Heart left ventricle (tissue), 16 donors: ENCODE measurements around the gene DNAJA4. TPM values are rescaled to one million over a fixed set of nuclear protein-coding genes. Genes with fewer than 3 reads are reported as not detected.

Source experiments
- ATAC-seq, 4 donors: fragments of 200-7000 bp; cut with Tn5 transposase; one replicate each; pipeline ENCODE4 v1.9.1; 2020 to 2022; ENCODE audit warnings: moderate library complexity in 4 of 4, mild to moderate bottlenecking in 3 of 4, moderate number of reproducible peaks in 1 of 4
- DNase-seq, 5 donors: peaks; one replicate each; pipeline ENCODE4 v3.0.0-alpha.2; 2020
- H3K27ac ChIP-seq, 12 donors: fragments of 200-600 bp; sonication (generic) in 4 of 12; one replicate each; pipeline versions ENCODE4 v1.5.0 to v1.8.0; 2016 to 2022; ENCODE audit warnings: mild to moderate bottlenecking in 2 of 12
- H3K27me3 ChIP-seq, 9 donors: fragments of 200-600 bp; sonication (generic) in 2 of 9; one replicate each; pipeline versions ENCODE4 v1.5.1 to v1.8.0; 2016 to 2022; ENCODE audit warnings: mild to moderate bottlenecking in 3 of 9
- H3K36me3 ChIP-seq, 9 donors: fragments of 200-600 bp; sonication (generic) in 2 of 9; one replicate each; pipeline versions ENCODE4 v1.5.0 to v1.8.0; 2018 to 2022; ENCODE audit warnings: mild to moderate bottlenecking in 2 of 9
- H3K4me1 ChIP-seq, 12 donors: fragments of 200-600 bp; sonication (generic) in 4 of 12; one replicate each; pipeline versions ENCODE4 v1.5.0 to v1.8.0; 2016 to 2022; ENCODE audit warnings: mild to moderate bottlenecking in 3 of 12
- H3K4me3 ChIP-seq, 12 donors: fragments of 200-600 bp; sonication (generic) in 4 of 12; one replicate each; pipeline versions ENCODE4 v1.5.0 to v1.8.0; 2017 to 2022; ENCODE audit warnings: mild to moderate bottlenecking in 9 of 12, moderate library complexity in 4 of 12
- H3K9me3 ChIP-seq, 12 donors: fragments of 200-600 bp; sonication (generic) in 4 of 12; one replicate each; pipeline versions ENCODE4 v1.5.0 to v1.8.0; 2016 to 2022; ENCODE audit warnings: mild to moderate bottlenecking in 1 of 12
- CTCF ChIP-seq, 12 donors: fragments of 200-600 bp; sonication (generic) in 4 of 12; IDR thresholded peaks; one replicate each; pipeline versions ENCODE4 v1.5.0 to v1.8.0; 2018 to 2022; ENCODE audit warnings: antibody characterized with exemption in 12 of 12, mild to moderate bottlenecking in 5 of 12
- POLR2A ChIP-seq, 2 donors: fragments of 450-650 bp; IDR thresholded peaks; one replicate each; pipeline ENCODE4 v1.6.1; 2017; ENCODE audit warnings: antibody characterized with exemption in 2 of 2, mild to moderate bottlenecking in 2 of 2, moderate library complexity in 2 of 2
- WGBS, 4 donors: extraction: QIAGEN DNeasy Blood & Tissue Kit in 2 of 4; methylation state at CpG; one replicate each; pipeline versions ENCODE4 v1.1.5 to v1.1.7; 2013 to 2018; 5-methylcytosine and 5-hydroxymethylcytosine counted together
- intact Hi-C, 10 donors: fragments of 100-400 bp; cut with DNase I; formaldehyde crosslinking; loops; one replicate each; pipeline versions ENCODE4 v1.11.1 to v1.14.2; 2022
- polyA plus RNA-seq, 2 donors: library from polyadenylated mRNA; stranded (reverse); fragments of 200-250 nt; gene quantifications; one replicate each; pipeline ENCODE4 v1.2.3, GENCODE V29; 2013
- total RNA-seq, 9 donors: library from RNA; depleted of rRNA in 2 of 9; stranded (reverse); fragments of >200 nt in 2 of 9; fragmentation: NEBNext Ultra II Directional in 3 of 9; extraction: Animal tissue kit (Norgen Biotek cat#: 25700) in 3 of 9; gene quantifications; one replicate each; pipeline versions ENCODE4 v1.1.0 to v1.2.4, GENCODE V29; 2016 to 2023
- donor health status: ischemic (EF 13 %, LVEDD 7.1; RV severe dilation, severe dysfunction).
- donor health status: healthy with polysubstance abuse.
- donor health status: DM: no; HTN: yes; CAD: no.
- donor health status: DM: no; HTN: no; CAD: no.
- donor health status: ischemic (EF 25% LVEDD 6.9; RV normal size, moderate dysfunction).
- donor health status: ischemic (EF 25% LVEDD 5.7; RV mildly dilated, moderate dysfunction).
- donor health status: healthy.
- donor health status: DM: yes; HTN: yes; CAD: no.
- donor health status: ischemic (EF 35%, LVEDD 5.7; RV mildly dilated, moderate dysfunction).
- donor health status: nonischemic (EF 11% LVEDD 7.7; RV severe dilation, severe dysfunction).
- donor health status: DM: yes; HTN: yes; CAD: no.
- donor health status: PGD.
- donor health status: ischemic (EF 29% LVEDD 5.4; RV normal size, mild dysfunction).
- donor health status: nonischemic (EF 23%, LVEDD 6.1; RV moderate dilation, normal function).

Gene DNAJA4
- total and polyA plus RNA-seq, 11 donors = 62.3 to 503 (median 94.6) TPM

DNA sequence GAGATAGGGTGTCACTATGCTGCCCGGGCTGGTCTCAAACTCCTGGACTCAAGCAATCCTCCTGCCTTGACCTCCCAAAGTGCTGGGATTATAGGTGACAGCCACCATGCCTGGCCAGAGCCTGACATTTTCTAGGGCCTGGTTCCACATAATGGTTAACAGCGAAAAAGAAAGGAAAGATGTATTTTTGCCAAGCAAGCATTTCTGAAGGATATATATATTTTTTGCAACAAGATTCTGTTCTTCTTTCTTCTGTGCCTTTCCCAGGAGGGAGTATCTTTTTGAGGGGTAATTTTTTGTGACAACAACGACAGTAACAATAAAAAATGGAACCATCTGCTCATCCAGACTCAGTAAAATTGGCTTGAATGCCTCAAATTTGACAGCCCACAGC lies 8.3 kb upstream of the DNAJA4 start:
- 85 to 92% (median 90%) methylated on average over 3 of the region's 3 CpGs for WGBS, 4 donors
- no peak for ATAC-seq
- intact Hi-C loops = no loop called here

DNA sequence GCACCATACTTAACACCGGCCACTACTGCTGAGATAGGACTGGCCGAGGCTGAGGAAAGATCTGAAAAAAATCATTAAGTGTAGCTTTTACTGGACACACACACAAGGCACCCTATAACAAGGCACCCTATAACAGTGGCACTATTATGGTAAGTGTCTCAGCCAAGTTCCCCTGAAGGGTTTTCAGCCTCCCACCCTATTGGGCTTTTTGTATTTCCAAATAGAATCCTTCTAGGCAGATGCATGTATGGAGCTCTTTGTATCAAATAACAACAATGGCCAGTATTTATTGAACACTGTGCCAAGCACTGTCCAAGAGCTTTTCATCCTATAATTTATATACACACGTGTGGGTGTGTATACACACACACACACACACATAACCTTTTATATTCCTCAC lies 6.7 kb upstream of the DNAJA4 start:
- no peak overlapping the region for H3K27ac ChIP-seq
- 77 to 93% (median 89%) methylated on average over 3 of the region's 3 CpGs for WGBS, 4 donors
- intact Hi-C loops = no loop called here
- no peaks in the 10 kb centered on the region for H3K4me1 ChIP-seq
- H3K27me3 ChIP-seq = no peaks in the 10 kb centered on the region
- TF ChIP-seq CTCF (IDR thresholded peaks at IDR 0.05) = no peak
- TF ChIP-seq POLR2A (IDR thresholded peaks at IDR 0.05) = no peak
- ATAC-seq (no peak), DNase-seq (no peak)
- H3K4me3 ChIP-seq = no peak overlapping the region
- no peaks in the 10 kb centered on the region for H3K36me3 ChIP-seq
- no peaks in the 10 kb centered on the region for H3K9me3 ChIP-seq

More for the DNA sequence above, 8.3 kb upstream of the DNAJA4 start:
- H3K27me3 ChIP-seq = no peaks in the 10 kb centered on the region
- DNase-seq = no peak
- H3K4me1 ChIP-seq = no peaks in the 10 kb centered on the region
- no peak for TF ChIP-seq CTCF (IDR thresholded peaks at IDR 0.05)
- H3K27ac ChIP-seq = no peak overlapping the region
- no peaks in the 10 kb centered on the region for H3K36me3 ChIP-seq
- H3K4me3 ChIP-seq = no peak overlapping the region
- no peaks in the 10 kb centered on the region for H3K9me3 ChIP-seq

DNA sequence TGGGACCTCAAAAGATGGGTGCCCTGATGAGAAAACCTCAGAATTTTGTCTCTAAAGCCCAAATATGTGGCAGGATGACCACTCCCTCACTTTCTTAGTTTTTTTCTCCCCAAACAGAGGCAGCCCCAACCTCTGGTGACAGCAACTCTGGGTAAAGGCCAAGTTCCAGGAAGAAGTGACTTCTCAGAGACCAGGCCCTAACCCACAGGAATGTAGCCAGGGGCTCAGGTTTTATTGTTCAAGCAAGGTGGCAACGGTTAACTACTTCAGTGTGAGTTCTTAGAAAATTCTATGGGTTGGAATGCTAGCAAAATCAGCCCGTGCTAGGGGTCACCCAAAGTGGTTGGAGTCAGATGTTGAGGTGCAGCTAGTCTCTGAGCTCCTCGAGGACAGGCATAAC lies 5.1 kb upstream of the DNAJA4 start:
- no peaks in the 10 kb centered on the region for H3K36me3 ChIP-seq
- no peak overlapping the region for H3K4me3 ChIP-seq
- no peaks in the 10 kb centered on the region for H3K27me3 ChIP-seq
- ATAC-seq (no peak), DNase-seq (no peak)
- H3K27ac ChIP-seq = no peak overlapping the region
- H3K4me1 ChIP-seq = peaks cover 0 to 6% (median 0%) of the 10 kb centered on the region in 12 donors
- whole genome bisulfite sequencing, 4 donors = 80 to 96% (median 90%) methylated on average over 3 of the region's 3 CpGs
- intact Hi-C loops = no loop called here
- TF ChIP-seq POLR2A (IDR thresholded peaks at IDR 0.05) = no peak
- H3K9me3 ChIP-seq = no peaks in the 10 kb centered on the region

- Histone ChIP-seq H3K27me3 (no peaks in the 10 kb centered on the region), H3K36me3 (no peaks in the 10 kb centered on the region), H3K9me3 (no peaks in the 10 kb centered on the region), H3K4me3 (no peak overlapping the region), H3K4me1 (peaks cover 0 to 12% (median 4%) of the 10 kb centered on the region in 12 donors), H3K27ac (no peak overlapping the region)
- no peak for ATAC-seq
- intact Hi-C loops = no loop called here
- no peak for DNase-seq
- 53 to 78% (median 59%) methylated on average over 2 of the region's 2 CpGs for WGBS, 4 donors
- no peak for TF ChIP-seq CTCF (IDR thresholded peaks at IDR 0.05)
- TF ChIP-seq POLR2A (IDR thresholded peaks at IDR 0.05) = no peak
Observed at GRCh38 chr15:78260489-78260888, 3.9 kb upstream of the DNAJA4 start.

GRCh38 chr15:78261062-78261461 lies 3.3 kb upstream of the DNAJA4 start:
- Histone ChIP-seq H3K4me3 (no peak overlapping the region), H3K9me3 (no peaks in the 10 kb centered on the region), H3K4me1 (peaks cover 0 to 18% (median 5%) of the 10 kb centered on the region in 12 donors), H3K36me3 (no peaks in the 10 kb centered on the region), H3K27me3 (no peaks in the 10 kb centered on the region), H3K27ac (no peak overlapping the region)
- TF ChIP-seq POLR2A (IDR thresholded peaks at IDR 0.05) (no peak), CTCF (IDR thresholded peaks at IDR 0.05) (no peak)
- intact Hi-C loops = no loop called here
- no peak for DNase-seq
- ATAC-seq = no peak
- 87 to 90% (median 88%) methylated on average over 3 of the region's 3 CpGs for WGBS, 4 donors
